H1 (cell line): ENCODE results near the gene PNPLA3. TPM values are rescaled to one million over a fixed set of nuclear protein-coding genes. Genes with fewer than 3 reads are reported as not detected.

Source experiments
- CTCF ChIA-PET: fragments of 300-600 bp; sonication (Branson Sonifier 250); formaldehyde crosslinking; loops from one replicate; lab custom pipeline; 2021; ENCODE audit not compliant: partially characterized antibody; lab: Charles Lee
- POLR2A ChIA-PET: fragments of 300-600 bp; sonication (Branson Sonifier 250); formaldehyde crosslinking; loops from one replicate; lab custom pipeline; 2021; ENCODE audit warnings: inconsistent platforms; ENCODE audit not compliant: partially characterized antibody; lab: Charles Lee
- DNase-seq, 2 experiments: peaks; one replicate each; pipeline versions ENCODE4 v3.0.0 to v3.0.0-alpha.2; 2010 to 2022; ENCODE audit warnings: low spot score in 2 of 2, low read depth in 1 of 2, mixed read lengths in 1 of 2
- FAIRE-seq: peaks from 2 replicates; lab custom pipeline; 2011; peaks lifted over from hg19 to GRCh38; lab: Jason Lieb, UNC
- H2AFZ ChIP-seq: 2 replicates; pipeline ENCODE4 v1.8.1; 2012; ENCODE audit warnings: low read length, inconsistent platforms
- H2AK5ac ChIP-seq: 2 replicates; pipeline ENCODE4 v1.6.1; 2013; ENCODE audit warnings: low read depth, low read length
- H2BK120ac ChIP-seq: replicated peaks from 2 replicates; pipeline ENCODE3; 2013; ENCODE audit warnings: low read depth, low read length, inconsistent platforms
- H2BK12ac ChIP-seq: 2 replicates; pipeline ENCODE4 v1.6.1; 2013; ENCODE audit warnings: low read depth, low read length
- H2BK15ac ChIP-seq: 2 replicates; pipeline ENCODE4 v1.6.1; 2013; ENCODE audit warnings: low read length
- H2BK20ac ChIP-seq: 2 replicates; pipeline ENCODE4 v1.6.1; 2013; ENCODE audit warnings: low read length
- H2BK5ac ChIP-seq: 2 replicates; pipeline ENCODE4 v1.6.1; 2013; ENCODE audit warnings: low read depth, low read length
- H3K14ac ChIP-seq: 2 replicates; pipeline ENCODE4 v1.6.1; 2013; ENCODE audit warnings: inconsistent platforms; ENCODE audit not compliant: insufficient read length
- H3K18ac ChIP-seq: 2 replicates; pipeline ENCODE4 v1.6.1; 2013; ENCODE audit warnings: low read length; ENCODE audit errors: extremely low read depth
- H3K23ac ChIP-seq: 2 replicates; pipeline ENCODE4 v1.6.1; 2013; ENCODE audit warnings: inconsistent platforms; ENCODE audit not compliant: insufficient read length
- H3K23me2 ChIP-seq: 2 replicates; pipeline ENCODE4 v1.6.1; 2013; ENCODE audit warnings: low read depth, low read length
- H3K27ac ChIP-seq: 2 replicates; pipeline ENCODE4 v1.6.1; 2011; ENCODE audit warnings: low read depth, low read length, inconsistent platforms
- H3K27me3 ChIP-seq, 4 experiments: replicated peaks in 1 of 4; 1 replicate in 1 of 4; 2 replicates in 3 of 4; pipeline versions ENCODE4 v1.6.1 to v1.8.1; 2011 to 2013; ENCODE audit warnings: low read length in 3 of 4, mild to moderate bottlenecking in 3 of 4, inconsistent platforms in 2 of 4, mixed read lengths in 2 of 4, moderate library complexity in 1 of 4; ENCODE audit not compliant: control insufficient read depth in 3 of 4, insufficient read depth in 3 of 4; ENCODE audit errors: extremely low read depth in 1 of 4
- H3K36me3 ChIP-seq, 4 experiments: 2 replicates each; pipeline versions ENCODE4 v1.6.1 to v1.8.1; 2011 to 2013; ENCODE audit warnings: mild to moderate bottlenecking in 4 of 4, low read length in 3 of 4, moderate library complexity in 2 of 4, control low read depth in 1 of 4, inconsistent platforms in 1 of 4; ENCODE audit not compliant: insufficient read depth in 4 of 4, control insufficient read depth in 2 of 4
- H3K4ac ChIP-seq: replicated peaks from 2 replicates; pipeline ENCODE3; 2013; ENCODE audit warnings: low read length, low read depth, mixed read lengths, inconsistent platforms; ENCODE audit not compliant: insufficient read length
- H3K4me1 ChIP-seq, 4 experiments: replicated peaks in 1 of 4; 1 replicate in 1 of 4; 2 replicates in 3 of 4; pipeline versions ENCODE4 v1.6.1 to v1.8.1; 2011 to 2013; ENCODE audit warnings: low read length in 3 of 4, inconsistent platforms in 2 of 4, mixed read lengths in 1 of 4; ENCODE audit not compliant: insufficient read depth in 4 of 4, control insufficient read depth in 3 of 4
- H3K4me2 ChIP-seq, 2 experiments: 2 replicates each; pipeline versions ENCODE4 v1.6.1 to v1.8.1; 2011 to 2013; ENCODE audit warnings: low read depth in 2 of 2, low read length in 2 of 2, control low read depth in 1 of 2, inconsistent platforms in 1 of 2, mild to moderate bottlenecking in 1 of 2; ENCODE audit not compliant: insufficient read depth in 1 of 2
- H3K4me3 ChIP-seq, 4 experiments: fragments of 200-600, 300-600 bp in 1 of 4; sonication (generic), shearing (Covaris generic), sonication (Bioruptor Twin) in 1 of 4; 2 replicates each; pipeline versions ENCODE4 v1.5.1 to v1.8.1; 2011 to 2016; ENCODE audit warnings: low read length in 4 of 4, low read depth in 3 of 4, control low read depth in 2 of 4, inconsistent platforms in 2 of 4, mild to moderate bottlenecking in 2 of 4, mixed read lengths in 1 of 4, moderate library complexity in 1 of 4; ENCODE audit not compliant: insufficient read depth in 2 of 4; ENCODE audit errors: extremely low read depth in 1 of 4
- H3K56ac ChIP-seq: replicated peaks from 2 replicates; pipeline ENCODE3; 2013; ENCODE audit warnings: low read depth, mild to moderate bottlenecking, mixed read lengths, low read length, inconsistent platforms; ENCODE audit not compliant: insufficient read length
- H3K79me1 ChIP-seq: 2 replicates; pipeline ENCODE4 v1.6.1; 2013; ENCODE audit warnings: low read depth, low read length, control low read depth
- H3K79me2 ChIP-seq, 2 experiments: 2 replicates each; pipeline versions ENCODE4 v1.6.1 to v1.8.1; 2012 to 2013; ENCODE audit warnings: low read length in 2 of 2, mild to moderate bottlenecking in 2 of 2, inconsistent platforms in 1 of 2; ENCODE audit not compliant: insufficient read depth in 2 of 2, control insufficient read depth in 1 of 2
- H3K9ac ChIP-seq, 4 experiments: replicated peaks in 1 of 4; 1 replicate in 1 of 4; 2 replicates in 3 of 4; pipeline versions ENCODE4 v1.6.1 to v1.8.1; 2011 to 2013; ENCODE audit warnings: low read depth in 3 of 4, low read length in 3 of 4, control low read depth in 2 of 4, mild to moderate bottlenecking in 2 of 4, moderate library complexity in 2 of 4, inconsistent platforms in 1 of 4; ENCODE audit errors: extremely low read depth in 1 of 4
- H3K9me3 ChIP-seq, 2 experiments: 2 replicates each; pipeline versions ENCODE4 v1.6.1 to v1.8.1; 2012 to 2013; ENCODE audit warnings: mild to moderate bottlenecking in 2 of 2, moderate library complexity in 2 of 2, control low read depth in 1 of 2, inconsistent platforms in 1 of 2, low read depth in 1 of 2, low read length in 1 of 2, mixed read lengths in 1 of 2; ENCODE audit not compliant: insufficient read depth in 2 of 2
- H4K20me1 ChIP-seq, 2 experiments: replicated peaks in 1 of 2; 2 replicates each; pipeline versions ENCODE3 to v1.8.1; 2011 to 2013; ENCODE audit warnings: inconsistent platforms in 2 of 2, low read length in 2 of 2, mild to moderate bottlenecking in 1 of 2; ENCODE audit not compliant: insufficient read depth in 2 of 2, control insufficient read depth in 1 of 2
- H4K5ac ChIP-seq: 2 replicates; pipeline ENCODE4 v1.6.1; 2013; ENCODE audit warnings: low read length, low read depth, mixed read lengths, inconsistent platforms; ENCODE audit not compliant: insufficient read length
- H4K8ac ChIP-seq: 2 replicates; pipeline ENCODE4 v1.8.0; 2013; ENCODE audit warnings: mild to moderate bottlenecking, moderate library complexity, low read length, inconsistent platforms; ENCODE audit not compliant: insufficient read depth; ENCODE audit errors: extremely low read depth
- H4K91ac ChIP-seq: replicated peaks from 2 replicates; pipeline ENCODE3; 2013; ENCODE audit warnings: low read length, mixed read lengths, inconsistent platforms; ENCODE audit not compliant: insufficient read length
- CREB1 ChIP-seq: IDR thresholded peaks from 2 replicates; pipeline ENCODE4 v1.6.1; 2012; ENCODE audit warnings: inconsistent platforms
- EGR1 ChIP-seq: IDR thresholded peaks from 2 replicates; pipeline ENCODE4 v1.6.1; 2011; ENCODE audit warnings: low read depth, low read length, borderline replicate concordance
- GABPA ChIP-seq: IDR thresholded peaks from 2 replicates; pipeline ENCODE4 v1.6.1; 2011; ENCODE audit warnings: mild to moderate bottlenecking, low read length, moderate library complexity, borderline replicate concordance; ENCODE audit not compliant: insufficient read depth
- SUZ12 ChIP-seq: fragments of 200-600 bp; sonication (generic); IDR thresholded peaks from 2 replicates; pipeline ENCODE4 v1.6.1; 2012; ENCODE audit warnings: mild to moderate bottlenecking, inconsistent platforms, low read length, moderate library complexity, mixed read lengths
- whole genome bisulfite sequencing, 2 experiments: shearing (Covaris generic) in 1 of 2; methylation state at CpG; one replicate each; pipeline versions ENCODE4 v1.1.6 to v1.1.7; 2013 to 2015; ENCODE audit warnings: low lambda C conversion rate in 2 of 2, mixed read lengths in 2 of 2, inconsistent platforms in 1 of 2, low coverage in 1 of 2, missing lambda C conversion rate in 1 of 2; ENCODE audit not compliant: insufficient replicate concordance in 2 of 2, insufficient coverage in 1 of 2, insufficient read length in 1 of 2; ENCODE audit errors: extremely low coverage in 1 of 2, missing lambda C conversion rate in 1 of 2; 5-methylcytosine and 5-hydroxymethylcytosine counted together
- polyA plus RNA-seq, 7 experiments: library from polyadenylated mRNA; depleted of rRNA in 3 of 7; stranded (reverse) in 5 of 7; unstranded in 2 of 7; fragments of >200 nt in 5 of 7; fragments of 200-250 nt in 2 of 7; gene quantifications; 1 replicate in 5 of 7; 2 replicates in 1 of 7; 4 replicates in 1 of 7; pipeline versions ENCODE4 v1.2.1 to v1.2.3, GENCODE V29; 2011 to 2013; ENCODE audit warnings: missing spikeins in 2 of 7, mixed read lengths in 2 of 7
- total RNA-seq: library from RNA; stranded (reverse); fragmentation: NEBNext Ultra II Directional; extraction: Animal tissue kit (Norgen Biotek cat#: 25700); gene quantifications from 2 replicates; pipeline ENCODE4 v1.2.1, GENCODE V29; 2021

Gene PNPLA3
- total and polyA plus RNA-seq, 2 of the 8 experiments (the other 6 are each of a cell fraction or from before 2014, with no cell fraction given), result 17.5 to 23.4 TPM

DNA sequence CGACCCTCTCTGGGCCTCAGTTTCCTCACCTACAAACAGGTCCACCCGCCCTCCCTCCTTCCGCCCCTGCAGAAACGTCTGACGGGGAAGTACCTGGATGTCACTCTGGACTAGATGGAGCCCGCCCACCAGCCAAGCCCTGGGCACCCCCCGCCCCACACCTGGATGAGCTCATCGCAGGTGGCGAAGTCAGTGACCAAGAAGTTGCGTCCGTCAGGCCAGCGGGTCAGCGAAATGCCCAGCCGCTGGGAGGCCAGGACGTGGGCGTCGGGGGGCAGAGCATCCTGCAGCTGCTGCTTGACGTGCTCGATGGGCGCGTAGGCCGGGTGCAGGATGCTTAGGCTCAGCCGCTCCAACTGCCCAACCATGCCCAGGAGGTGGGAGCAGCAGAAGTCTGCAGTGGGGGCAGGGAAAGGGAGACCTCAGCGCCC is 32.7 kb upstream of the PNPLA3 start:
- Histone ChIP-seq H3K14ac (no peak overlapping the region), H3K36me3 (0 out of 8 replicates have a peak, but pooled peaks cover 0 to 2% (median 0%) of the 10 kb centered on the region in 4 experiments), H3K4me1 (peaks cover 0 to 7% (median 5%) of the 10 kb centered on the region in 4 experiments; a peak in 5 of 7 replicates), H4K91ac (peak overlapping the region; percentile 19), H2AK5ac (no peak overlapping the region), H3K79me2 (no peaks in the 10 kb centered on the region), H3K9me3 (no peaks in the 10 kb centered on the region), H3K27ac (no peak overlapping the region), H3K4me2 (peak overlapping the region; percentile 92 to 94), H3K4me3 (peak overlapping the region; percentile 57 to 75 (median 68)), H3K56ac (no peak overlapping the region), H2BK12ac (no peak overlapping the region), H2BK20ac (no peak overlapping the region), H3K23me2 (peaks cover 11% of the 10 kb centered on the region; the same call in 1 of the 2 replicates), H2AFZ (0 out of 2 replicates have a peak overlapping the region, but pooled peaks have one; percentile 6), H3K4ac (no peak overlapping the region), H2BK120ac (no peak overlapping the region), H2BK15ac (no peak overlapping the region), H2BK5ac (peak overlapping the region; percentile 44; the same call in 1 of the 2 replicates), H3K18ac (peak overlapping the region; percentile 48), H3K27me3 (peaks cover 0 to 4% (median 1%) of the 10 kb centered on the region in 4 experiments; a peak in 3 of 7 replicates), H3K79me1 (no peaks in the 10 kb centered on the region), H4K8ac (peak overlapping the region; percentile 64), H3K9ac (peak overlapping the region in 1 of 4 experiments; percentile 12; a peak in 1 of 7 replicates), H3K23ac (no peak overlapping the region), H4K5ac (no peak overlapping the region), H4K20me1 (peaks cover 3 to 11% of the 10 kb centered on the region in 2 experiments)
- TF ChIP-seq GABPA (no peak), CREB1 (0 out of 2 replicates have a peak, but pooled peaks have one; percentile 23), EGR1 (peak; percentile 40; the same call in 1 of the 2 replicates), SUZ12 (no peak)
- FAIRE-seq (no peak), DNase-seq (no peak)
- WGBS, 2 experiments, result 21% methylated on average over 24 of the region's 24 CpGs; no CpG with 5 or more reads in 1 of the 2 experiments
- CTCF ChIA-PET, result interaction anchor here (0.7 to 21.4 kb wide), 6 partner anchors 7 to 61 kb away, joined by 3 to 226 read pairs (median 4); no protein-coding TSS in a partner anchor
- POLR2A ChIA-PET, result interaction anchor here (1.0 to 1.6 kb wide), 5 partner anchors 8 to 134 kb away, joined by 3 to 4 read pairs (median 3); partner anchors contain the start of genes EFCAB6 and PARVB
